WERI-Rb-1 (cell line): ENCODE results near the gene EGR2.

ENCODE experiments used
- DNase-seq: peaks from one replicate; pipeline ENCODE4 v3.0.0-alpha.2; 2020
- H3K27ac ChIP-seq: fragments of 250-450 bp; sonication (Bioruptor Pico); 2 replicates; pipeline ENCODE4 v1.5.1; 2020; ENCODE audit warnings: mild to moderate bottlenecking, moderate library complexity
- H3K27me3 ChIP-seq: fragments of 250-450 bp; sonication (Bioruptor Pico); 2 replicates; pipeline ENCODE4 v1.5.1; 2021; ENCODE audit warnings: mild to moderate bottlenecking, low read depth, moderate library complexity; ENCODE audit not compliant: insufficient read depth, severe bottlenecking
- H3K36me3 ChIP-seq: fragments of 250-450 bp; sonication (Bioruptor Pico); 2 replicates; pipeline ENCODE4 v1.5.1; 2020; ENCODE audit warnings: mild to moderate bottlenecking, moderate library complexity
- H3K4me3 ChIP-seq: 2 replicates; pipeline ENCODE4 v1.5.1; 2011; ENCODE audit warnings: low read depth, mild to moderate bottlenecking, control low read depth, low read length
- H3K9me3 ChIP-seq: fragments of 250-450 bp; sonication (Bioruptor Pico); 2 replicates; pipeline ENCODE4 v1.5.1; 2021; ENCODE audit warnings: mild to moderate bottlenecking, moderate library complexity; ENCODE audit not compliant: severe bottlenecking
- TF ChIP-seq, protein P1 (sequence below): IDR thresholded peaks from 2 replicates; pipeline ENCODE4 v1.5.1; 2011; ENCODE audit warnings: low read depth, mild to moderate bottlenecking, control low read depth, inconsistent platforms, low read length

EGR2 gene

DNA sequence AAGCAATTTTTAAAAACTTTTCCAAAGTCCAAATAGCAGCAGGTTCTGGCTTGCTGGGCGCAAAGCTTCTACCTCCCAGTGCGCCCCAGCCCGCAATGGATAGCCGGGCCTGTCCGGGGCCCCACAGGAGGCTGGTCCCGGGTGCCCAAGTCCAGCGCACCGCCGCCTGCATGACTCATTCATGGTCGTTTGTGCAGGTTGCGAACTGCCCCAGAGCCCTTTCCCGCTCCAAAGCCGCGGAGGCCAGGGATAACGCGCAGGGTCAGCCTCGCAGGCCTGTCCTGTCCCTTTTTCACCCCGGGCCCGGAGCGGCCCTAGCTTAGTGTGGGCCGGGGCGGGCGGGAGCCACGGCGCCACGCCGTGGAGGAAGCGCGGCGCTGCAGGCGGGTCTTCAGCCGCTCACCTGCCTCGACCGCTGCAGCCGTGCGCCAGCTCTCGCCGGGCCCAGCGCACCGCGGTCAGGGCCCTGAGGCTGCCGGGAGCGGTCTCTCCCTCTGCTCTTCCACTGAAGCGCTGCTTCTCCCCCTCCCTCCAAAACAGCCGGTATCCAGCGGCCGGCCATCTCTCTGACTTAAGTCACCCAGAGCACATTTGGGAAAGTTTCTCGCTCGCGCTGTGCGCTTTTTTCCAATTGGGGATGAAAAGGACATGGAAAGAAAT, 1.7 kb upstream of the EGR2 start:
- peak; percentile 71 for DNase-seq
- Histone ChIP-seq H3K9me3 (peaks cover 2% of the 10 kb centered on the region), H3K27me3 (peaks cover 85% of the 10 kb centered on the region), H3K4me3 (peak overlapping the region; percentile 64), H3K36me3 (no peaks in the 10 kb centered on the region), H3K27ac (no peak overlapping the region)
- TF ChIP-seq, protein P1, sequence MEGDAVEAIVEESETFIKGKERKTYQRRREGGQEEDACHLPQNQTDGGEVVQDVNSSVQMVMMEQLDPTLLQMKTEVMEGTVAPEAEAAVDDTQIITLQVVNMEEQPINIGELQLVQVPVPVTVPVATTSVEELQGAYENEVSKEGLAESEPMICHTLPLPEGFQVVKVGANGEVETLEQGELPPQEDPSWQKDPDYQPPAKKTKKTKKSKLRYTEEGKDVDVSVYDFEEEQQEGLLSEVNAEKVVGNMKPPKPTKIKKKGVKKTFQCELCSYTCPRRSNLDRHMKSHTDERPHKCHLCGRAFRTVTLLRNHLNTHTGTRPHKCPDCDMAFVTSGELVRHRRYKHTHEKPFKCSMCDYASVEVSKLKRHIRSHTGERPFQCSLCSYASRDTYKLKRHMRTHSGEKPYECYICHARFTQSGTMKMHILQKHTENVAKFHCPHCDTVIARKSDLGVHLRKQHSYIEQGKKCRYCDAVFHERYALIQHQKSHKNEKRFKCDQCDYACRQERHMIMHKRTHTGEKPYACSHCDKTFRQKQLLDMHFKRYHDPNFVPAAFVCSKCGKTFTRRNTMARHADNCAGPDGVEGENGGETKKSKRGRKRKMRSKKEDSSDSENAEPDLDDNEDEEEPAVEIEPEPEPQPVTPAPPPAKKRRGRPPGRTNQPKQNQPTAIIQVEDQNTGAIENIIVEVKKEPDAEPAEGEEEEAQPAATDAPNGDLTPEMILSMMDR, result peak; percentile 89

DNA sequence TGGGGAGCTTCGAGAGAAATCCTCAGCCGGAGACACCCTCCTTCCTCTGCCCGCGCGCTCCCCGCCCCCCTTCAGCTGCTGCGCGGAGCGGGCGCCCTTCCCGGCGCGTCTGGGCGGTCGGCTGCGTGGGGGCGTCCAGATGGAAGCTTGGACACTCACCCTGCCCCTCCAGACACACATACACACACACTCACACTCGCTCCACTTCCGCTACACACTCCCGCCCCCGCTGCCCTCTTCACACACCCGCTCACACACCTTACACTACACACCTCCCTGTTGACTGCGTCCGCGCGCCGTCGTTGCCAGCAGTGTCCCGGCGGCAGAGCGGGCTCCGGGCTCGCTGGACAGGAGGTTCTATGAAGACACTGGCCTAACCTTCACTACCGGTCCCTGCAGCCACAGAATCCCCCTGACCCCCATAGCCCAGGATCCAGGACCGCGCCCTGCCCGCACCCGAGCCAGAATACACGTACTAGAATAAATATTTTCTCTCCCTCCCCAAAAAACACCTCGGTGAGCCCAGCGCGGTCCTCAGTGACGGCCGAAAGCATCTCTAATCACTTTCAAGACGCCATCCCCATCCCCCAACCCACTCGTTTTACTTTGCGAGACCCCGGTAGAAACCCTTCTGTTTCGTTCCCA, 1.1 kb upstream of the EGR2 start:
- peak; percentile 35 for DNase-seq
- H3K27me3 ChIP-seq, result peaks cover 81% of the 10 kb centered on the region
- peaks cover 2% of the 10 kb centered on the region for H3K9me3 ChIP-seq
- peak overlapping the region; percentile 64 for H3K4me3 ChIP-seq
- H3K36me3 ChIP-seq, result no peaks in the 10 kb centered on the region
- no peak overlapping the region for H3K27ac ChIP-seq
- TF ChIP-seq, protein P1, result no peak

DNA sequence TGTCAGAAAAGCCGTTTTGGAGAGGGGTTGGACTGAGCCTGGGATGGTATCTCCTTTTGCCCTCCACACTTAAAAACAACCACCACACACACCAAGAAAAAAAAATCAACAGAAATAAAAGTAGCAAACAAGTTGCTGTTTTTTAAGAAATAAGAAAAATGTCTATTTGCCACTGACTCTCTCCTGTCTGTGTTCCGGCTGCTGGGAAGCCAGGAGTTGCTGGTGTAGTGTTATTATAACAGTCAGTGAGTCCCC, 163 bp downstream of the EGR2 start:
- TF ChIP-seq, protein P1, result no peak
- Histone ChIP-seq H3K4me3 (peak overlapping the region; percentile 64), H3K9me3 (peaks cover 2% of the 10 kb centered on the region), H3K27ac (no peak overlapping the region), H3K36me3 (no peaks in the 10 kb centered on the region), H3K27me3 (peaks cover 69% of the 10 kb centered on the region)
- no peak for DNase-seq

DNA sequence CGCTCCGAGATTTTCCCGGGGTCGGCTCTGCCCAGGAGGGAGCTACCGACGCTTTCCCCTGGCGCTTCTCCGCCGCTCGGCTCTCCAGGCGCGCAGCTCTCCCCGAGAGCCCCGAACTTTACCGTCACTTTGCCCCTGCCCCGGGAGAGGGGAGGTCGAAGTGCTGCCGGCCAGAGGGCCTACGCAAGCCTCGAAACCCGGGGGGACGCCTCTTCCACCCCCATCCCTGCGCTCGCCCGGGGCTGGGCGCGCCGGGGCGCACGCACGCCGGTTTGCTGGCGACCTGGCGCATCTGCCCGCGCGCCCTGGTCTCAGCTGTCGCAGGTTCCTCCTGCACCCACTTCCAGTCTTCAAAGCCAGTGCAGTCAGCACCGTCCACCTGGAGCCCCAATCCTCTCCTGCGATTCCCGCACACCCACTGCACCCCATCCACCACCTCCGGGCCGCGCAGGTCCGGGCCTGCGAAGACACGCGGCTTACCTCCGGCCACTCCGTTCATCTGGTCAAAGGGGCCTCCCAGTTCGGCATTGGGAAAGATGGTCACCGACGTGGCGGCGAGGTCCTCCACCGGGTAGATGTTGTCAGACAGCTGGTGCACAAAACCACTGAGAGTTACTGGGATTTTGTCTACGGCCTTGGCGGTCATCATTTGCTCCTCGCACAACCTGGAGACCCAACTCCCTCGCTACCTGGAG, 638 bp downstream of the EGR2 start:
- peaks cover 2% of the 10 kb centered on the region for H3K9me3 ChIP-seq
- peak; percentile 14 for DNase-seq
- peak overlapping the region; percentile 64 for H3K4me3 ChIP-seq
- no peaks in the 10 kb centered on the region for H3K36me3 ChIP-seq
- H3K27me3 ChIP-seq, result peaks cover 64% of the 10 kb centered on the region
- TF ChIP-seq, protein P1, result no peak
- H3K27ac ChIP-seq, result no peak overlapping the region

DNA sequence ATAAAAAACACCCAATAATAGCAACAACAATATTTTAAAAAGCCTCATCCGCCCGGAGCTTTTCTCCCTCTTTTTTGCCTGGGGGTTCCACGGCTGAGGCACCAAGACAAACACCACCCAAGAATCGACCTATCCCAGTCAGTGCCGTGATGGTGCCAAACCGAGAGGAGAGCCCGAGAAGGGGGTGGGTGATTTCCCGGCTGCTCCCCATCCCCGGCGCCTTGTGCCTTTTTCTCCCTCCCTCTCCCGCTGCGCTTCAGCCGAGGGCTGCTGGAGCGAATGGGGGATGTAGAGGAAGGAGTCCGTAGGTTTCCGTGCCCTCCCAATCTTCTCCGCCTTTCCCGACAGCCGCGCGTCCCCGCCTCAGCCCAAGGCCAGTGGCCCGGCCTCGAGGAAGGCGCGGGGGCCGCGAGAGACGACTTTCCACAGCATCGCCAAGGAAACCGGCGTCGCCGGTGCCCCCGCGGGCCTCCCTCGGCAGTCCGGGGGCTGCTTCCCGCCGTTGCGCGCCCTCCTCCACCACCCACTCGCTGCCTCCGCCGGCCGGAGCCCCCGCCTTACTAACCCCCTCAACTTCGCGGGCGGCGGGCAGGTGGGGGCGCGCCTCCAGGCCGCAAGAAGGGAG, 1.3 kb downstream of the EGR2 start:
- H3K27ac ChIP-seq, result no peak overlapping the region
- TF ChIP-seq, protein P1, result no peak
- H3K4me3 ChIP-seq, result peak overlapping the region; percentile 64
- peaks cover 2% of the 10 kb centered on the region for H3K9me3 ChIP-seq
- no peaks in the 10 kb centered on the region for H3K36me3 ChIP-seq
- DNase-seq, result no peak
- peaks cover 59% of the 10 kb centered on the region for H3K27me3 ChIP-seq
